Measurements from ENCODE around the gene ANK3. TPM values are rescaled to one million over a fixed set of nuclear protein-coding genes. Genes with fewer than 3 reads are reported as not detected.

Gene ANK3
- total RNA-seq, 1 experiment from 2014 or later: 6.7 TPM

GRCh38 chr10:60110739-60111138 is 278.9 kb downstream of the ANK3 start:
- POLR2A ChIA-PET: no interaction called here
- no peaks in the 10 kb centered on the region for H3K4me1 Mint-ChIP-seq (ENCODE audit: insufficient read depth, unreplicated experiment)
- no peak overlapping the region for H3K4me3 Mint-ChIP-seq (ENCODE audit: unreplicated experiment)
- no peak overlapping the region for H3K27ac Mint-ChIP-seq (ENCODE audit: low read depth, unreplicated experiment)
- DNase-seq (ENCODE audit: unreplicated experiment): no peak
- H3K27me3 Mint-ChIP-seq (ENCODE audit: insufficient read depth, unreplicated experiment): no peaks in the 10 kb centered on the region
- TF ChIP-seq, protein P1, sequence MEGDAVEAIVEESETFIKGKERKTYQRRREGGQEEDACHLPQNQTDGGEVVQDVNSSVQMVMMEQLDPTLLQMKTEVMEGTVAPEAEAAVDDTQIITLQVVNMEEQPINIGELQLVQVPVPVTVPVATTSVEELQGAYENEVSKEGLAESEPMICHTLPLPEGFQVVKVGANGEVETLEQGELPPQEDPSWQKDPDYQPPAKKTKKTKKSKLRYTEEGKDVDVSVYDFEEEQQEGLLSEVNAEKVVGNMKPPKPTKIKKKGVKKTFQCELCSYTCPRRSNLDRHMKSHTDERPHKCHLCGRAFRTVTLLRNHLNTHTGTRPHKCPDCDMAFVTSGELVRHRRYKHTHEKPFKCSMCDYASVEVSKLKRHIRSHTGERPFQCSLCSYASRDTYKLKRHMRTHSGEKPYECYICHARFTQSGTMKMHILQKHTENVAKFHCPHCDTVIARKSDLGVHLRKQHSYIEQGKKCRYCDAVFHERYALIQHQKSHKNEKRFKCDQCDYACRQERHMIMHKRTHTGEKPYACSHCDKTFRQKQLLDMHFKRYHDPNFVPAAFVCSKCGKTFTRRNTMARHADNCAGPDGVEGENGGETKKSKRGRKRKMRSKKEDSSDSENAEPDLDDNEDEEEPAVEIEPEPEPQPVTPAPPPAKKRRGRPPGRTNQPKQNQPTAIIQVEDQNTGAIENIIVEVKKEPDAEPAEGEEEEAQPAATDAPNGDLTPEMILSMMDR (IDR thresholded peaks at IDR 0.05; ENCODE audit: unreplicated experiment): no peak
- CTCF ChIA-PET: interaction anchor here (0.6 to 1.8 kb wide), 3 partner anchors 97 to 1732 kb away, joined by 3 to 4 read pairs (median 3); no protein-coding TSS in a partner anchor
- no TSS peak for BruUV-seq (replicated peaks)
- no peaks in the 10 kb centered on the region for H3K9me3 Mint-ChIP-seq (ENCODE audit: unreplicated experiment)
- peaks cover 7% of the 10 kb centered on the region for H3K36me3 Mint-ChIP-seq (ENCODE audit: insufficient read depth, unreplicated experiment)
- intact Hi-C loops (cut with micrococcal nuclease): no loop called here

- H3K27ac Mint-ChIP-seq (ENCODE audit: low read depth, unreplicated experiment): no peak overlapping the region
- no peak for DNase-seq (ENCODE audit: unreplicated experiment)
- H3K4me3 Mint-ChIP-seq (ENCODE audit: unreplicated experiment): no peak overlapping the region
- BruUV-seq (replicated peaks): no TSS peak
- TF ChIP-seq, protein P1 (IDR thresholded peaks at IDR 0.05; ENCODE audit: unreplicated experiment): no peak
- H3K4me1 Mint-ChIP-seq (ENCODE audit: insufficient read depth, unreplicated experiment): no peaks in the 10 kb centered on the region
- ChIA-PET POLR2A (interaction anchor here (0.6 kb wide), 1 partner anchor 12 kb away, joined by 3 read pairs; no protein-coding TSS in a partner anchor), CTCF (interaction anchor here (0.6 to 0.8 kb wide), 2 partner anchors 102 to 319 kb away, joined by 3 read pairs; no protein-coding TSS in a partner anchor)
- intact Hi-C loops (cut with micrococcal nuclease): loop anchor here (10.0 kb wide), 1 partner anchor 537 kb away; no protein-coding TSS in a partner anchor
- no peaks in the 10 kb centered on the region for H3K36me3 Mint-ChIP-seq (ENCODE audit: insufficient read depth, unreplicated experiment)
- no peaks in the 10 kb centered on the region for H3K9me3 Mint-ChIP-seq (ENCODE audit: unreplicated experiment)
- no peaks in the 10 kb centered on the region for H3K27me3 Mint-ChIP-seq (ENCODE audit: insufficient read depth, unreplicated experiment)
Observed at GRCh38 chr10:60107308-60107976, 282.2 kb downstream of the ANK3 start.

DNA sequence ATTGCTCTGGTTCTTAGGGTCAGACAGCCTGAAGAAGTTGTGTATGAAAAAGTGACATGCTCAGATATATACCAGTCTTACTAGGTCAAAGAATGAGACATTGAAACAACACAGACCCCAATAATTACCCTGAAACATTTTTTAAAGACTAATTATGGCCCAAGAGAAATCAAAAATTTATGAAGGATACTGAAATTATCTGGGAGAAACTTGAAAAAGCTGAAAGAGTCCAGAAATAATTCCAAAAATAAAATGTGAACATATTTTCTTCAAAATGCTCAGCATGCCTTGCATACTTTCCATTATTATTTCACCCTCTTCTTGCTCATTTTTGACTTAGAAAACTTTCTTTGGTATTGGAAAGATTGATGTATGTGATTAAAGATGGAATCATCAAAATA is 284.4 kb downstream of the ANK3 start:
- intact Hi-C loops (cut with micrococcal nuclease): loop anchor here (10.0 kb wide), 1 partner anchor 540 kb away; no protein-coding TSS in a partner anchor
- TF ChIP-seq, protein P1 (IDR thresholded peaks at IDR 0.05; ENCODE audit: unreplicated experiment): no peak
- H3K27me3 Mint-ChIP-seq (ENCODE audit: insufficient read depth, unreplicated experiment): no peaks in the 10 kb centered on the region
- ChIA-PET POLR2A (interaction anchor here (0.9 kb wide), 1 partner anchor 102 kb away, joined by 3 read pairs; no protein-coding TSS in a partner anchor), CTCF (interaction anchor here (1.3 to 2.1 kb wide), 2 partner anchors 9 to 103 kb away, joined by 8 to 9 read pairs; no protein-coding TSS in a partner anchor)
- no peaks in the 10 kb centered on the region for H3K36me3 Mint-ChIP-seq (ENCODE audit: insufficient read depth, unreplicated experiment)
- no TSS peak for BruUV-seq (replicated peaks)
- no peaks in the 10 kb centered on the region for H3K9me3 Mint-ChIP-seq (ENCODE audit: unreplicated experiment)
- no peak overlapping the region for H3K27ac Mint-ChIP-seq (ENCODE audit: low read depth, unreplicated experiment)
- no peak overlapping the region for H3K4me3 Mint-ChIP-seq (ENCODE audit: unreplicated experiment)
- no peaks in the 10 kb centered on the region for H3K4me1 Mint-ChIP-seq (ENCODE audit: insufficient read depth, unreplicated experiment)
- no peak for DNase-seq (ENCODE audit: unreplicated experiment)

GRCh38 chr10:60101821-60102220 is 287.9 kb downstream of the ANK3 start:
- ChIA-PET CTCF (interaction anchor here (0.6 to 9.0 kb wide), 7 partner anchors 9 to 862 kb away, joined by 3 to 147 read pairs (median 5); no protein-coding TSS in a partner anchor), POLR2A (no interaction called here)
- Mint-ChIP-seq H3K27ac (ENCODE audit: low read depth, unreplicated experiment) (no peak overlapping the region), H3K36me3 (ENCODE audit: insufficient read depth, unreplicated experiment) (no peaks in the 10 kb centered on the region), H3K4me1 (ENCODE audit: insufficient read depth, unreplicated experiment) (no peaks in the 10 kb centered on the region), H3K27me3 (ENCODE audit: insufficient read depth, unreplicated experiment) (no peaks in the 10 kb centered on the region), H3K4me3 (ENCODE audit: unreplicated experiment) (no peak overlapping the region), H3K9me3 (ENCODE audit: unreplicated experiment) (no peaks in the 10 kb centered on the region)
- DNase-seq (ENCODE audit: unreplicated experiment): no peak
- TF ChIP-seq, protein P1 (IDR thresholded peaks at IDR 0.05; ENCODE audit: unreplicated experiment): no peak
- intact Hi-C loops (cut with micrococcal nuclease): loop anchor here (5.0 to 10.0 kb wide), 2 partner anchors 235 to 543 kb away; no protein-coding TSS in a partner anchor
- no TSS peak for BruUV-seq (replicated peaks)

All from MCF 10A (cell line).